ENCODE measurements around the gene NEDD9.

GRCh38 chr6:11280394-11280793, 47.9 kb upstream of the NEDD9 start:
- TF ChIP-seq POLR2A (IDR thresholded peaks at IDR 0.05; ENCODE audit: extremely low read depth, insufficient read length): no peak
- no peak for TF ChIP-seq CTCF (IDR thresholded peaks at IDR 0.05; ENCODE audit: low read depth, low read length)
- no peak for TF ChIP-seq MAX (IDR thresholded peaks at IDR 0.05; ENCODE audit: low read depth, low read length)

Data from NB4 (cell line).